Liver (tissue), 9 donors: Measurements from ENCODE around the gene CD34. TPM values are rescaled to one million over a fixed set of nuclear protein-coding genes. Genes with fewer than 3 reads are reported as not detected.

ENCODE experiments used
- DNase-seq: peaks from one replicate; pipeline ENCODE4 v3.0.0-alpha.2; 2017; ENCODE audit warnings: low spot score
- H3K27ac ChIP-seq, 2 donors: one replicate each; pipeline ENCODE4 v1.7.0; 2013; ENCODE audit warnings: inconsistent platforms in 2 of 2, low read length in 2 of 2, control low read depth in 1 of 2, low read depth in 1 of 2, mild to moderate bottlenecking in 1 of 2
- H3K27me3 ChIP-seq, 4 donors: one replicate each; pipeline versions ENCODE4 v1.6.1 to v1.7.0; 2013; ENCODE audit warnings: low read length in 3 of 4, inconsistent platforms in 1 of 4, mild to moderate bottlenecking in 1 of 4, moderate library complexity in 1 of 4; ENCODE audit not compliant: control insufficient read depth in 4 of 4, insufficient read depth in 4 of 4
- H3K36me3 ChIP-seq, 4 donors: one replicate each; pipeline versions ENCODE4 v1.6.1 to v1.7.0; 2013; ENCODE audit warnings: low read length in 3 of 4, mild to moderate bottlenecking in 3 of 4, low read depth in 1 of 4, moderate library complexity in 1 of 4; ENCODE audit not compliant: control insufficient read depth in 4 of 4, insufficient read depth in 3 of 4
- H3K4me1 ChIP-seq, 4 donors: one replicate each; pipeline versions ENCODE4 v1.6.1 to v1.7.0; 2013; ENCODE audit warnings: low read length in 3 of 4, mild to moderate bottlenecking in 3 of 4, moderate library complexity in 1 of 4; ENCODE audit not compliant: control insufficient read depth in 4 of 4, insufficient read depth in 4 of 4
- H3K4me3 ChIP-seq, 3 donors: one replicate each; pipeline versions ENCODE4 v1.6.1 to v1.7.0; 2013; ENCODE audit warnings: low read length in 3 of 3, control low read depth in 1 of 3, low read depth in 1 of 3, mild to moderate bottlenecking in 1 of 3
- H3K9ac ChIP-seq, 2 donors: one replicate each; pipeline ENCODE4 v1.7.0; 2013; ENCODE audit warnings: low read length in 2 of 2, mild to moderate bottlenecking in 2 of 2, moderate library complexity in 2 of 2, control low read depth in 1 of 2, low read depth in 1 of 2
- H3K9me3 ChIP-seq, 4 donors: one replicate each; pipeline versions ENCODE4 v1.6.1 to v1.7.0; 2013; ENCODE audit warnings: low read length in 3 of 4; ENCODE audit not compliant: control insufficient read depth in 4 of 4
- EGR1 ChIP-seq, 2 donors: IDR thresholded peaks; 2 replicates each; pipeline ENCODE4 v1.6.1; 2016 to 2018; ENCODE audit warnings: antibody characterized with exemption in 2 of 2, low read depth in 2 of 2
- FOXA1 ChIP-seq: IDR thresholded peaks from 2 replicates; pipeline ENCODE4 v1.6.1; 2016; ENCODE audit warnings: antibody characterized with exemption
- FOXA2 ChIP-seq: IDR thresholded peaks from 2 replicates; pipeline ENCODE4 v1.6.1; 2016; ENCODE audit warnings: antibody characterized with exemption
- GABPA ChIP-seq, 2 donors: IDR thresholded peaks in 1 of 2; conservative IDR thresholded peaks in 1 of 2; 2 replicates each; pipeline ENCODE4 v1.6.1; 2016; ENCODE audit warnings: antibody characterized with exemption in 2 of 2, mild to moderate bottlenecking in 1 of 2, moderate library complexity in 1 of 2
- HNF4A ChIP-seq, 2 donors: conservative IDR thresholded peaks; 2 replicates each; pipeline ENCODE4 v1.6.1; 2016; ENCODE audit warnings: antibody characterized with exemption in 2 of 2, mild to moderate bottlenecking in 2 of 2
- HNF4G ChIP-seq: IDR thresholded peaks from 2 replicates; pipeline ENCODE4 v1.6.1; 2016; ENCODE audit warnings: antibody characterized with exemption
- JUND ChIP-seq, 2 donors: IDR thresholded peaks; 2 replicates each; pipeline ENCODE4 v1.6.1; 2016; ENCODE audit warnings: antibody characterized with exemption in 2 of 2
- NR2F2 ChIP-seq: IDR thresholded peaks from 2 replicates; pipeline ENCODE4 v1.6.1; 2016; ENCODE audit warnings: antibody characterized with exemption
- RAD21 ChIP-seq, 2 donors: IDR thresholded peaks; 2 replicates each; pipeline ENCODE4 v1.6.1; 2016; ENCODE audit warnings: antibody characterized with exemption in 2 of 2, mild to moderate bottlenecking in 2 of 2
- RXRA ChIP-seq, 2 donors: IDR thresholded peaks; 2 replicates each; pipeline ENCODE4 v1.6.1; 2017 to 2018; ENCODE audit warnings: antibody characterized with exemption in 2 of 2, mild to moderate bottlenecking in 1 of 2
- SP1 ChIP-seq: IDR thresholded peaks from 2 replicates; pipeline ENCODE4 v1.6.1; 2018; ENCODE audit warnings: antibody characterized with exemption, mild to moderate bottlenecking
- TAF1 ChIP-seq: conservative IDR thresholded peaks from 2 replicates; pipeline ENCODE4 v1.6.1; 2016; ENCODE audit warnings: antibody characterized with exemption, mild to moderate bottlenecking
- WGBS: extraction: QIAGEN DNeasy Blood & Tissue Kit; methylation state at CpG from one replicate; pipeline ENCODE4 v1.1.7; 2013; 5-methylcytosine and 5-hydroxymethylcytosine counted together
- polyA plus RNA-seq, 2 donors: library from polyadenylated mRNA; stranded (reverse) in 1 of 2; unstranded in 1 of 2; fragments of 200-250 nt in 1 of 2; fragments of >200 nt in 1 of 2; fragmentation: Nextera tagmentation in 1 of 2; extraction: Ambion mirVana in 1 of 2; gene quantifications; one replicate each; pipeline versions ENCODE4 v1.2.1 to v1.2.3, GENCODE V29; 2013 to 2015
- total RNA-seq, 2 donors: library from RNA; depleted of rRNA; stranded (reverse); fragments of >200 nt; gene quantifications; one replicate each; pipeline ENCODE4 v1.2.3, GENCODE V29; 2014
- TF ChIP-seq, protein P1 (sequence below): IDR thresholded peaks from 2 replicates; pipeline ENCODE4 v1.6.1; 2016; ENCODE audit warnings: antibody characterized with exemption
- TF ChIP-seq, protein P2 (sequence below): IDR thresholded peaks from 2 replicates; pipeline ENCODE4 v1.6.1; 2016; ENCODE audit warnings: antibody characterized with exemption
- TF ChIP-seq, protein P3 (sequence below): IDR thresholded peaks from 2 replicates; pipeline ENCODE4 v1.6.1; 2016; ENCODE audit warnings: antibody characterized with exemption, mild to moderate bottlenecking
- TF ChIP-seq, protein P4 (sequence below): IDR thresholded peaks from 2 replicates; pipeline ENCODE4 v1.6.1; 2016; ENCODE audit warnings: antibody characterized with exemption
- TF ChIP-seq, protein P5 (sequence below): fragments of 150-350 bp; IDR thresholded peaks from 2 replicates; pipeline ENCODE4 v1.5.1; 2017; ENCODE audit warnings: improper control_type of control experiment, low read depth, low read length; ENCODE audit not compliant: missing input control
- donor health status: healthy.
- donor health status: healthy.
- donor health status: healthy.
- donor health status: healthy.
- donor health status: healthy.

CD34 gene
- total and polyA plus RNA-seq, 4 donors, result 1.5 to 4.0 (median 1.8) TPM

DNA sequence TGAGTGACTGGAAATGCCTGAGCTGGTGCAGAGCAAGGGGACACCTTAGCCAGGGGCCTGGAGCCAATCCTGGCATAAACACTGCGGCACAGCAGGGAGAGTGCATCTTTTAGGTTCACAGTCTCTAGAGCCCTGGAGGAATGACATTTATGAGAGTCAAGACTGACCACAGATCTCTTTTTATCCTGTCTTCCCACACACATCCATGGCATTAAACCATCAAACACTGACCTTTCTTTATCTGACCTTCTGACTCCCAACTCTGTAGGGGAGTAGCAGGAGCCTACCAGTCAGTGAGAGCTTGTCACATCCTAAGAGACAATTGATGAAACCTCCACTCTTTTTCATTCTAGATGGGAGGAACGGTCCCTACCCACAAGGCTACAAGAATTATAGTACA, 7.9 kb downstream of the CD34 start:
- WGBS, result 87% methylated on average over 2 of the region's 2 CpGs
- H3K27ac ChIP-seq, result no peak overlapping the region

DNA sequence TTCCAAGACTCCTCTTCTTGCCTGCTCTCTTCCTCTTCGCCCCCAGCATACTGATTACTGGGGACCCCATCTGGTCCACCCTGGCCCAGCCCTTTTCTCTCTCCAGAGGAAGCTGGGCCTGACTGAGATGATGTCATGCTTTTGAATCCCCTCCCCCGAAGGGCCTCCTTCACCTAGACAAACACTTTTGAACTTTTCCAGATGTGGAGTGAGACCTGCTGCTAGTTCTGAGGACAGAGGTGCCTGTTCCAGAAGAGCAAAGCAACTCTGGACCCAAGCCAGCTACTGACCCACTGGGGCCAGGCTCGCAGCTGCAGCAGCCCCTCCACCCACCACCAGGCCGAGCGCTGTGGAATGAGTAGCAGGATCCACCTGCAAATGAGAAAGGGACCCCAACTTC, 8.4 kb downstream of the CD34 start:
- Histone ChIP-seq H3K4me1 (no peaks in the 10 kb centered on the region), H3K9ac (no peak overlapping the region), H3K27ac (no peak overlapping the region), H3K27me3 (no peaks in the 10 kb centered on the region), H3K4me3 (no peak overlapping the region), H3K36me3 (no peaks in the 10 kb centered on the region), H3K9me3 (no peaks in the 10 kb centered on the region)
- no peak for DNase-seq
- 87% methylated on average over 5 of the region's 5 CpGs for WGBS
- TF ChIP-seq JUND (IDR thresholded peaks at IDR 0.05) (no peak), TAF1 (no peak), GABPA (IDR thresholded peaks at IDR 0.05 in 1 of 2, conservative IDR thresholded peaks at IDR 0.05 in 1 of 2) (no peak), RAD21 (IDR thresholded peaks at IDR 0.05) (no peak), SP1 (no peak), RXRA (IDR thresholded peaks at IDR 0.05) (no peak), EGR1 (IDR thresholded peaks at IDR 0.05; ENCODE audit: low read depth in 2 of 2) (no peak), HNF4G (no peak), FOXA2 (no peak), HNF4A (conservative IDR thresholded peaks at IDR 0.05) (no peak), NR2F2 (no peak), FOXA1 (no peak)
- TF ChIP-seq, protein P1, sequence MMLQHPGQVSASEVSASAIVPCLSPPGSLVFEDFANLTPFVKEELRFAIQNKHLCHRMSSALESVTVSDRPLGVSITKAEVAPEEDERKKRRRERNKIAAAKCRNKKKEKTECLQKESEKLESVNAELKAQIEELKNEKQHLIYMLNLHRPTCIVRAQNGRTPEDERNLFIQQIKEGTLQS, result no peak
- TF ChIP-seq, protein P2, sequence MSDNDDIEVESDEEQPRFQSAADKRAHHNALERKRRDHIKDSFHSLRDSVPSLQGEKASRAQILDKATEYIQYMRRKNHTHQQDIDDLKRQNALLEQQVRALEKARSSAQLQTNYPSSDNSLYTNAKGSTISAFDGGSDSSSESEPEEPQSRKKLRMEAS, result no peak
- TF ChIP-seq, protein P3, sequence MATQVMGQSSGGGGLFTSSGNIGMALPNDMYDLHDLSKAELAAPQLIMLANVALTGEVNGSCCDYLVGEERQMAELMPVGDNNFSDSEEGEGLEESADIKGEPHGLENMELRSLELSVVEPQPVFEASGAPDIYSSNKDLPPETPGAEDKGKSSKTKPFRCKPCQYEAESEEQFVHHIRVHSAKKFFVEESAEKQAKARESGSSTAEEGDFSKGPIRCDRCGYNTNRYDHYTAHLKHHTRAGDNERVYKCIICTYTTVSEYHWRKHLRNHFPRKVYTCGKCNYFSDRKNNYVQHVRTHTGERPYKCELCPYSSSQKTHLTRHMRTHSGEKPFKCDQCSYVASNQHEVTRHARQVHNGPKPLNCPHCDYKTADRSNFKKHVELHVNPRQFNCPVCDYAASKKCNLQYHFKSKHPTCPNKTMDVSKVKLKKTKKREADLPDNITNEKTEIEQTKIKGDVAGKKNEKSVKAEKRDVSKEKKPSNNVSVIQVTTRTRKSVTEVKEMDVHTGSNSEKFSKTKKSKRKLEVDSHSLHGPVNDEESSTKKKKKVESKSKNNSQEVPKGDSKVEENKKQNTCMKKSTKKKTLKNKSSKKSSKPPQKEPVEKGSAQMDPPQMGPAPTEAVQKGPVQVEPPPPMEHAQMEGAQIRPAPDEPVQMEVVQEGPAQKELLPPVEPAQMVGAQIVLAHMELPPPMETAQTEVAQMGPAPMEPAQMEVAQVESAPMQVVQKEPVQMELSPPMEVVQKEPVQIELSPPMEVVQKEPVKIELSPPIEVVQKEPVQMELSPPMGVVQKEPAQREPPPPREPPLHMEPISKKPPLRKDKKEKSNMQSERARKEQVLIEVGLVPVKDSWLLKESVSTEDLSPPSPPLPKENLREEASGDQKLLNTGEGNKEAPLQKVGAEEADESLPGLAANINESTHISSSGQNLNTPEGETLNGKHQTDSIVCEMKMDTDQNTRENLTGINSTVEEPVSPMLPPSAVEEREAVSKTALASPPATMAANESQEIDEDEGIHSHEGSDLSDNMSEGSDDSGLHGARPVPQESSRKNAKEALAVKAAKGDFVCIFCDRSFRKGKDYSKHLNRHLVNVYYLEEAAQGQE, result no peak
- TF ChIP-seq, protein P4, sequence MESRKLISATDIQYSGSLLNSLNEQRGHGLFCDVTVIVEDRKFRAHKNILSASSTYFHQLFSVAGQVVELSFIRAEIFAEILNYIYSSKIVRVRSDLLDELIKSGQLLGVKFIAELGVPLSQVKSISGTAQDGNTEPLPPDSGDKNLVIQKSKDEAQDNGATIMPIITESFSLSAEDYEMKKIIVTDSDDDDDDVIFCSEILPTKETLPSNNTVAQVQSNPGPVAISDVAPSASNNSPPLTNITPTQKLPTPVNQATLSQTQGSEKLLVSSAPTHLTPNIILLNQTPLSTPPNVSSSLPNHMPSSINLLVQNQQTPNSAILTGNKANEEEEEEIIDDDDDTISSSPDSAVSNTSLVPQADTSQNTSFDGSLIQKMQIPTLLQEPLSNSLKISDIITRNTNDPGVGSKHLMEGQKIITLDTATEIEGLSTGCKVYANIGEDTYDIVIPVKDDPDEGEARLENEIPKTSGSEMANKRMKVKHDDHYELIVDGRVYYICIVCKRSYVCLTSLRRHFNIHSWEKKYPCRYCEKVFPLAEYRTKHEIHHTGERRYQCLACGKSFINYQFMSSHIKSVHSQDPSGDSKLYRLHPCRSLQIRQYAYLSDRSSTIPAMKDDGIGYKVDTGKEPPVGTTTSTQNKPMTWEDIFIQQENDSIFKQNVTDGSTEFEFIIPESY, result no peak
- TF ChIP-seq, protein P5, sequence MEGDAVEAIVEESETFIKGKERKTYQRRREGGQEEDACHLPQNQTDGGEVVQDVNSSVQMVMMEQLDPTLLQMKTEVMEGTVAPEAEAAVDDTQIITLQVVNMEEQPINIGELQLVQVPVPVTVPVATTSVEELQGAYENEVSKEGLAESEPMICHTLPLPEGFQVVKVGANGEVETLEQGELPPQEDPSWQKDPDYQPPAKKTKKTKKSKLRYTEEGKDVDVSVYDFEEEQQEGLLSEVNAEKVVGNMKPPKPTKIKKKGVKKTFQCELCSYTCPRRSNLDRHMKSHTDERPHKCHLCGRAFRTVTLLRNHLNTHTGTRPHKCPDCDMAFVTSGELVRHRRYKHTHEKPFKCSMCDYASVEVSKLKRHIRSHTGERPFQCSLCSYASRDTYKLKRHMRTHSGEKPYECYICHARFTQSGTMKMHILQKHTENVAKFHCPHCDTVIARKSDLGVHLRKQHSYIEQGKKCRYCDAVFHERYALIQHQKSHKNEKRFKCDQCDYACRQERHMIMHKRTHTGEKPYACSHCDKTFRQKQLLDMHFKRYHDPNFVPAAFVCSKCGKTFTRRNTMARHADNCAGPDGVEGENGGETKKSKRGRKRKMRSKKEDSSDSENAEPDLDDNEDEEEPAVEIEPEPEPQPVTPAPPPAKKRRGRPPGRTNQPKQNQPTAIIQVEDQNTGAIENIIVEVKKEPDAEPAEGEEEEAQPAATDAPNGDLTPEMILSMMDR, result no peak

More for the DNA sequence above, 7.9 kb downstream of the CD34 start:
- DNase-seq, result no peak
- Histone ChIP-seq H3K4me1 (no peaks in the 10 kb centered on the region), H3K9me3 (no peaks in the 10 kb centered on the region), H3K36me3 (no peaks in the 10 kb centered on the region), H3K4me3 (no peak overlapping the region), H3K27me3 (no peaks in the 10 kb centered on the region), H3K9ac (no peak overlapping the region)
- TF ChIP-seq HNF4G (no peak), EGR1 (IDR thresholded peaks at IDR 0.05; ENCODE audit: low read depth in 2 of 2) (no peak), TAF1 (no peak), FOXA2 (no peak), HNF4A (conservative IDR thresholded peaks at IDR 0.05) (no peak)
- TF ChIP-seq, protein P4, result no peak
- TF ChIP-seq, protein P5, result no peak
